Suppressor macrophage (primary cell): ENCODE data around the gene RPL35A.
"Not testable (repeated sequence)": the region's sequence is repeated elsewhere in the genome, so short reads cannot be mapped to it uniquely, and the experiment has no call there.

Experiments used
- DNase-seq, 4 experiments: peaks; one replicate each; pipeline ENCODE4 v3.0.0-alpha.2; 2020 to 2022

RPL35A gene

DNA sequence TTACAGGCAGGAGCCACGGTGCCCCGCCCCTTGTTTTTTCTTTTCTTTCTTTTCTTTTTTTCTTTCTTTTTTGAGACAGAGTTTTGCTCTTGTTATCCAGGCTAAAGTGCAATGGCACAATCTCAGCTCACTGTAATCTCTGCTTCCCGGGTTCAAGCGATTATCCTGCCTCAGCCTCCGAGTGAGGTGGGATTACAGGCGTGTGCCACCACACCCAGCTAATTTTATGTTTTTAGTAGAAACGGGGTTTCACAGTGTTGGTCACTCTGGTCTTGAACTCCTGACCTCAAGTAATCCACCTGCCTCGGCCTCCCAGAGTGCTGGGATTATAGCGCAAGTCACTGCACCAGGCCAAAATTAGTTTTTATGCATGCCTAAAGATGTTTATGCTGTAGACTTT, 2.5 kb downstream of the RPL35A start:
- no peak for DNase-seq

GRCh38 chr3:197953325-197953724, 3.3 kb downstream of the RPL35A start:
- DNase-seq, result no peak

- no peak for DNase-seq
Observed at GRCh38 chr3:197953881-197954280, 3.9 kb downstream of the RPL35A start.

GRCh38 chr3:197955892-197956477, 6.0 kb downstream of the RPL35A start:
- no peak for DNase-seq

DNA sequence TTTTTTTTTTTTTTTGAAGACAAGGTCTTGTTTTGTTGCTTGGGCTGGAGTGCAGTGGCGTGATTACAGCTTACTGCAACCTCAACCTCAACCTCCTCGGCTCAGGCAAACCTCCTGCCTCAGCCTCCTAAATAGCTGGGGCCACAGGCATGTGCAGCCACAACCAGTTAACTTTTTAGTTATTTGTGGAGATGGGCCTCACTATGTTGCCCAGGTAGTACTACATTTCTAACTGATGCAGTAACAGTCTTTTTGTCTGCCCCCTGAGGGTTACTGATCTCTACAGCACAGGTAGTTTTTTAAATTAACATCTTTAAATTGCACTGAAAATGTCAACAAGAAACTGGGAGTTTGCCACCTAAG, 6.6 kb downstream of the RPL35A start:
- no peak for DNase-seq

- DNase-seq, result peak in 1 of 4 experiments; percentile 49
Observed at GRCh38 chr3:197957790-197958133, 7.8 kb downstream of the RPL35A start.

- peak in 2 of 4 experiments; percentile 17 to 22 for DNase-seq
Observed at GRCh38 chr3:197958346-197958745, 8.4 kb downstream of the RPL35A start.

DNA sequence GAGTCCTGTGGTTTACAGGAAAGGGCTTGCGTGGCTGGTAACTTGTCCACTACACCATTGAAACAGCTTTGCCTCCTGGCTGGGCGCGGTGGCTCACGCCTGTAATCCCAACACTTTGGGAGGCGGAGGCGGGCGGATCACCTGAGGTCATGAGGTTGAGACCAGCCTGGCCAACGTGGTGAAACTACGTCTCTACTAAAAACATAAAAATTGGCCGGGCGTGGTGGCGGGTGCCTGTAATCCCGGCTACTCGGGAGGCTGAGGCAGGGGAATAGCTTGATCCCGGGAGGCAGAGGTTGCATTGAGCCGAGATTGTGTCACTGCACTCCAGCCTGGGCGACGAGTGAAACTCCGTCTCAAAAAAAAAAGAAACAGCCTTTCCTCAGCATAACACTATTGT, 8.9 kb downstream of the RPL35A start:
- not testable (repeated sequence) for DNase-seq

DNA sequence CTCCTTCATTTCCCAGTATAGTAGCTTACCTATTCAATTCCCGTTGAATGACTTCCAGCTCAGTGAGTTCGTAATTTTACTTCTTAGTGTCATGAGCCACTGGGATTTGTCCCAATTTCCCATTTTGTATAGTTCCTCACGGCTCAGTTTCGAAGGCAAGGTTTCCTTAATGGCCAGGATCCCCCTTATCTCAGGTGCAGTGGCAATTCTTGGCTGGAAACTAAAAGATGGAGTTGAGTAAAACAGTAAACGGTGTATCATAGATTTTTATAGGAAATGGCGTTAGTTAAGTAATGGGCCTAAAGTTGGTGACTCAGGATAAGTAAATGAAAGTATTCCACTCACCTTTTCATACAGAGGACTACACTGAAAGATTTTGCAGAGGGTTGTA, 9.5 kb downstream of the RPL35A start:
- no peak for DNase-seq

DNA sequence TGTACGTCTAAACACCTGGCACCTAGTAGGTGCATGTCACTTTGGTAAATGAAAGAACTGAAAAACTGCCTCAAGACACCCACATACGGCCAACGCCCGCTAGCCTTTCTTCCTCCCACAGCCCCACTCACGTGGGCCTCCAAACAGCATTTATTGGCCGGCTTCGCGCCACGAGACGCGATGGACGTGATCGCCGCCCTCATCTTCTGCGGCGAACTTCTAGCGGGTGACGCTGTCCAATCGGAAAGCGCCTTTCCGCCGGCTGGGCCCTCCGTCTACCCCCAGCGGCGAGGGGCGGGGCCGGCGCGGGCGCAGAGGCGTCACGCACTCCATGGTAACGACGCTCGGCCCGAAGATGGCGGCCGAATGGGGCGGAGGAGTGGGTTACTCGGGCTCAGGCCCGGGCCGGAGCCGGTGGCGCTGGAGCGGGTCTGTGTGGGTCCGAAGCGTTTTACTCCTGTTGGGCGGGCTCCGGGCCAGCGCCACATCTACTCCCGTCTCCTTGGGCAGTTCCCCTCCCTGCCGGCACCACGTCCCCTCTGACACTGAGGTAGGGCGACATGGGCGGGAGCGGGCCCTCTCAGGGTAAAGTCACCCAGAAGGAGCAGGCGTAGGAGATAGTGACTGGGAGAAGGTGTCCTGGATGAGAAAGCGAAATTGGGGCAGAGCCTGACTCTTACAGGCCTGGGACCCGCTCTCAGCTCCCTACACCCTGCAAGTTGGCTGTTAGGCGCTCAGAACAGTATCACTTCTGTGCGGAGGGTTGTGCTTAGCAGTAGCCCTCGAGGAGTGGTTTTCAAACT, 10.1 kb downstream of the RPL35A start, which contains the start of gene LMLN:
TSS of gene LMLN (plus strand) at position 327 of the 803 bp plus-strand sequence. CDS start at position 356, 29 bp downstream.
- peak; percentile 98 to 99 (median 99) for DNase-seq

DNA sequence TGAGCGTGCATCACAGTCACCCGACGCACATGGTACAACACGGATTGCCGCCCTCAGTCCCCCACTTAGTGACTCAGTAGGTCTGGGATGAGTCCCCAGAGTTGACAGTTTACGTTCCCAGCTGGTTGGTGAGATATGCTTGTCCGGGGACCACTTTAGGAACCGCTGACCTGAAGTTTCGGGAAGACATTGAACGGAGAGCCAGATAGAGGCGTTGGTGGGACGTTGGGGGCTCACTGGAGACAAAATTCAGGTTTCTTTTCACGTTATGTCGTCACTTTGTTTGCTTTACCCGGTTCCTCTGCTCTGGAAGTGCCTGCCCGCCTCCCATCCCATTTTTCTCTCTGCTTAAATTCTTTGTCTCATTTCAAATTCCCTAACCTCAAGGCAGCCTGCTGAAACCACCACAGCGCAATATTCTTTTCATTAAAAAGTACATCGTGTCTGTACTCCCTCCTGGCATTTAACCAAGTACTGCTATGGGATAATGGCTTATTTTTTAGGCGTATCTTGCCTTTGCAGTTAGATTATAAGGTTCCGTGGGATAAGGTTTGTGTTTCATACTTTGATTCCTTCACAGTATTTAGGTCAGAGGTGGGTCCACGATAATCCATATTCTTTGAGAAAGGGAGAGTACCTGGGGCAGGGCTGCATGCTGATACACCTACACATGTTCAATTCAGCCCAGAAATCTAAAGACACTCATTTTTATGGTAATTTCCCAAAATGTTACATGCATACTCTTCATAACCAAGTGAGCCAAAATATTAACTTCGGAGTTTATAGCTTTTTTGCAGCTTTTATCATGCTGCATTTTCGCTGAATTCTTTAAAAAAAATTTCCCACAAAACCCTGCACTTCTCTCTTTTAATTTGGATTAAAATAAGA, 10.9 kb downstream of the RPL35A start:
- peak in 1 of 4 experiments; percentile 67 for DNase-seq

- no peak for DNase-seq
Observed at GRCh38 chr3:197961582-197961945, 11.6 kb downstream of the RPL35A start.

DNA sequence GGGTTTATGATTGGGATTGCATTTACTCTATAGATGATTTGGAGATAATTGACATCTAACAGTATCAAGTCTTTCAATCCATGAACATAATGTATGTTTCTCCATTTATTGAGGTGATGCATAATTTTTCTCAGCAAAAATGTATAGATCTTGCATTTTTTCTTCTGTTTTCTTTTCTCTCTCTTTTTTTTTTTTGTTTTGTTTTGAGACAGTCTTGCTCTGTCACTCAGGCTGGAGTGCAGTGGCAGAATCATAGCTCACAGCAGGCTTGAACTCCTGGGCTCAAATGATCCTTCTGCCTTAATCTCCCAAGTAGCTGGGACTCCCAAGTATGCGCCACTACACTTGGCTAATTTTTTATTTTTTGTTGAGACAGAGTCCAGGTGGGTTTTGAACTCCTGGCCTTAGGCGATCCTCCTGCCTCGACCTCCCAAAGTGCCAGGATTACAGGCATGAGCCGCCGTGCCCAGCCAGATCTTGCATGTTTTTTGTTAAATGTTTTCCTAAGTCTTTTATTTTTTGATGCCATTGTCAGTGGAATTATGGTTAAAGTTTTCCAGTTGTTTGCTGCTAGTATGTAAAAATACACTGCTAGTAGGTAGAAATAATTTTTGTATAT, 13.1 kb downstream of the RPL35A start:
- no peak for DNase-seq

- not testable (repeated sequence) for DNase-seq
Observed at GRCh38 chr3:197967337-197967989, 17.5 kb downstream of the RPL35A start.

DNA sequence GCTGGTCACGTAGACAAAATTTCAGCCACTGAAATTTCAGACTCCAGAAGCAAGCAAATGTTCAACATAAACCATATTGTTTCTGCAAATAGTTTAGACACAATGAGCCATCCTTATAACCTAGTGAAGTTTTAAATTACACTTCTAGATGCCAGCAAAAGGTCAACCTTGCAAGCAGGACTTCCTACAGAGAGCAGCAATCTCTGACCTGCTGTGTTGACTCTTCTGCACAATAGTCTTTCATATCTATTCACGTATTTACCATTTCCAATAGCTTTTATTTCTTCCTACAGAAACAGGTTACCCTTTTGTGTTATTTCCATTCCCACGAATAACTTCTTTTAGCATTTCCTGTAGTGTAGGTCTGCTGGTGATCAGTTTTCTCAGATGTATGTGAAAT, 20.6 kb downstream of the RPL35A start:
- DNase-seq, result no peak

GRCh38 chr3:197974016-197974415, 24.0 kb downstream of the RPL35A start:
- DNase-seq, result no peak

- no peak for DNase-seq
Observed at GRCh38 chr3:197975311-197975710, 25.3 kb downstream of the RPL35A start.

GRCh38 chr3:197983076-197983475, 33.1 kb downstream of the RPL35A start:
- DNase-seq, result no peak

DNA sequence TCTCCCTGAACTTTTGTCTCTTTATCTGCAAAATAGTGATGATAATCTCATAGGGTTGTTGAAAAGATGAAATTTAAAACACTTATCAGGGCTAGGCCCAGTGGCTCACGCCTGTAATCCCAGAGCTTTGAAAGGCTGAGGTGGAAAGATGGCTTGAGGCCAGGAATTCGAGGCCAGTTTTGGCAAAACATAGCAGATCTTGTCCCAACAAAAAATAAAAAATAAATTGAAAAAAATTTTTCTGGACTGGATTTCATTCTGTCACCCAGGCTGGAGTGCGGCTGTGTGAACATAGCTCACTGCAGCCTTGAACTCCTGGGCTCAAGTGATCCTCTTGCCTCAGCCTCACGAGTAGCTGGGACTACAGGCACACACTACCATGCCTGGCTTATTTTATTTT, 39.7 kb downstream of the RPL35A start:
- no peak for DNase-seq

DNA sequence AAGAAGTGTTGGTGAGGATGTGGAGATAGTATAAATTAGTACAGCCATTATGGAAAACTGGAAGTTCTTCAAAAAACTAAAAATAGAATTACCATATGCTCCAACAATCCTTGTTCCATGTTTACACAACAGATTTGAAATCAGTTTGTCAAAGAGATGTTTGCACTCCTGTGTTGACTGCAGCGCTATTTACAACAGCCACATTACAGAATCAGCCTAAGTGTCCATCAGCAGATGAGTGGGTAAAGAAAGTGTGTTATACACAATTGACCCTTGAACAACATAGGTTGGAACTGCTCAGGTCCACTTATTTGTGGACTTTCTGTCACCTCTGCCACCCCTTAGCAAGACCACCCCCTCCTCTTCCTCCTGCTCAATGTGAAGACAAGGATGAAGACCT, 44.7 kb downstream of the RPL35A start:
- no peak for DNase-seq

DNA sequence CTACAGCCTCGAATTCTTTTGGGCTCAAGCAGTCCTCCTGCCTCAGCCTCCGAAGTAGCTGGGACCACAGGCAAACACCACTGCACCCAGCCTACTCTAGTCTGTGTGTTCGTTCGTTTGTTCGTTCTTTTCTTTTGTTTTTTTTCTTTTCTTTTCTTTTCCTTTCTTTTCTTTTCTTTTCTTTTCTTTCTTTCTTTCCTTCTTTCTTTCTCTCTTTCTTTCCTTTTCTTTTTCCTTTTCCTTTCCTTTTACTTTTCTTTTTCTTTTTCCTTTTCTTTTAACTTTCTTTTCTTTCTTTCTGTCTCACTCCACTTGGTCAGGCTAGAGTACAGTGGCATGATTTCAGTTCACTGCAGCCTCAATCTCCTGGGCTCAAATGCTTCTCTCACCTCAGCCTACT, 46.9 kb downstream of the RPL35A start:
- no peak for DNase-seq

DNA sequence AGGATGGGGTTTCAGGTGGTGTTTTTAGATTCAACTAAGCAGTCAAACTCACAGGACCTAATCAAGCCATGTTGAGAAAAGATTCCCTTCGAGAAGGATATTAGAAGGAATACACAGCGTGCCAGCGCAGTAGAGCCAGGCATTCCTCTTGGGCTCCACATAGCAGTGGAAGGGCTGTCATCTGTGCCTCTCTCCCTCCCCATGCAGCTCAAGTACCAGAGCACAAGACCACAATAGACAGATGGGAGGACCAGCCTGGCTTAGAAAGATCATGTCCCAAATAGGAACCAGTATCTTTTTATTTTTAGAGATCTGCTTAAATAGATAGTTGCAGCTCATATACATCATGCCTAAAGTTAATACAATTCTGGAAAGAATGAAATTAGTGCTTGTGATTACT, 47.9 kb downstream of the RPL35A start:
- DNase-seq, result no peak
